Pons (tissue), 1 donor: Measurements from ENCODE around the gene GPRIN3.
"Not testable (repeated sequence)": the region's sequence is repeated elsewhere in the genome, so short reads cannot be mapped to it uniquely, and the experiment has no call there.

Experiments
- DNase-seq: peaks from one replicate; pipeline ENCODE4 v3.0.0-alpha.2; 2016; ENCODE audit warnings: low spot score

Gene GPRIN3

GRCh38 chr4:89256203-89256800, 51.3 kb downstream of the GPRIN3 start:
- no peak for DNase-seq

DNA sequence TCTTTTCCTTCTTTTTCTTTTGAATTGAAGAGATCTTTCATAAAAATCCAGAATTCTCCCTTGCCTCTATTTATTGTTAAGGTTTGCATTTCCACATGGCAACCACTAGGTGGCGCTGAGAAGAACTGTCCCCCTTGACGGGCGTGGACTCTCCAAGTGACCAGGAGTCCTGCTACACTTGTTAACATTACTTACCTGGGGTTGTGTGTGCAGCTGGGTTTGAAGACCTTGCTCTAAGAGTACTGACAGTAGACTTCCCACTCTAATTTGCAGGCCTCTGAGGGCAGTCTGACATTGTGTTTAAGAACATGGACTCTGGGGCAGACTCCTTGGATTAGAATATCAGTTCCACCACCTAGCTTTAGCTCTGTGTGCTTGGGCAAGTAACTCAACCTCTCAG, 52.8 kb downstream of the GPRIN3 start:
- no peak for DNase-seq

GRCh38 chr4:89254347-89254746, 53.3 kb downstream of the GPRIN3 start:
- not testable (repeated sequence) for DNase-seq

- no peak for DNase-seq
These were observed 53.7 kb downstream of the GPRIN3 start for GRCh38 chr4:89253935-89254334.

DNA sequence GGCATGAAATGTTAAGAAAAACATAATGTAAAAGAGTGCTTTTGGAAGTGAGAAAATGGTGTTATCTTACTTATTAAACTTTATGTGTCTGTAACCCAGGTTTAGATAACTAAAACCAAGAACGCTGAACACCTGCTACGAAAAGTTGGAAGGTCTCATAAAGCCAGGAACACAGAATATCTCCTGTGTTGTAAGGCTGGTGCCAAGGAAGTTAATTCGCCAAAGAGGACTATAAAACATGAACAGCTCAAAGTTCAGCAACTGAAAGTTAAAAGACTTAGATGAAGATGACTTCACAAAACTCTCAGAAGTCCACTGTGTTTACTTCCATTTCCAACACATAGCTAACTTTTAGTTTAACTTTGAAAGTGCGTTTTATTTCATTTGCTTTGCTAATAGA, 54.3 kb downstream of the GPRIN3 start:
- DNase-seq: no peak

- DNase-seq: no peak
These were observed 56.2 kb downstream of the GPRIN3 start for GRCh38 chr4:89251396-89251795.

DNA sequence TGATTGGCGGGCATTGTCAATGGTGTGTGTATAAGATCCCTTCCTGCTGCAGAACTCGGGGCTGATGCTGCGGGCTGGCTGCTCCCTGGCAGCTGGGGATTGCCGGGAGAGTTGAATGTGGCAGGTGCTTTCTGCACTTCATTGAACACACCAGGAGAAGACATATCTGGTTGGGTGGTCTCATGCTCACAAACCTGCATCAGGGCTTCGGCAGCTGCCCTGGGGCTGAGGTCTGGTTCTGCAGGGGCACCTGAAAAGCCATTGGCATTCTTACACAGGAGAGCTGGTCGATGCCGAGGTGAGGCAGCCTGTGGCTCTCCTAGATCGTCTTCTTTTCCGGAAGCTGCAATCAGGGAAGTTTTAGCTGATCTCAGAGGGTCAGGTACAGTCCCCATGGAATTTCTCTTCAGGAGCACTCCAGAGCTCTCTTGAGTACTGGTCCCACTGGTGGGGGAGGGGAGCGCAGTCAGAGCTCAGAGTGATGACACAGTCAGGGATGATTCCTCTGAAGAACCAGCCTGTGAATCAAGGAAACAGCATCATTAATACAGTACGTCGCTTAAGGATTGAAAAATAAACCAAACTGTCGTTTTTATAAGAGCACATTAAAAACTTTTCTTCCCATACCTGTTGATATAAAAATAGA, 57.8 kb downstream of the GPRIN3 start:
- no peak for DNase-seq

- DNase-seq: no peak
These were observed 58.3 kb downstream of the GPRIN3 start for GRCh38 chr4:89249313-89249712.

DNA sequence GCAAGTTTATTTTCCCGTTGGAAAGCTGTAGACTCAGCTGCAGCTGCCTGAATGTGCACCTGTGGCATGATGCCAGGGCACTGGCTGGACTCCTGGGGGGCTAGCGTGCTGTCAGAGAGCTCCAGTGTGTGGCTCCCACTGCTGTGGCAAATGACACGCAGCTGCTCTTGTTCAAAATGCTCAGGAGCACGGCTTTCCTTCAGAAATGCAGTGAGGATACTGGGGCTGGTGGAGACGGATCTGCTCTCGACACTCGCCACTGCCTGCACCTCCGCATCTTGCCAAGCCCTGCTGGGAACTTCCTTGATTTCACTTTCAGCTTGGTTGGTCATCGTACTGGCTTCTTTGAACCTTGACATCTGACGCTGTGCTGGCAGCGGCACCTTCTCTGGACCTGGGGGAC, 58.7 kb downstream of the GPRIN3 start:
- no peak for DNase-seq

DNA sequence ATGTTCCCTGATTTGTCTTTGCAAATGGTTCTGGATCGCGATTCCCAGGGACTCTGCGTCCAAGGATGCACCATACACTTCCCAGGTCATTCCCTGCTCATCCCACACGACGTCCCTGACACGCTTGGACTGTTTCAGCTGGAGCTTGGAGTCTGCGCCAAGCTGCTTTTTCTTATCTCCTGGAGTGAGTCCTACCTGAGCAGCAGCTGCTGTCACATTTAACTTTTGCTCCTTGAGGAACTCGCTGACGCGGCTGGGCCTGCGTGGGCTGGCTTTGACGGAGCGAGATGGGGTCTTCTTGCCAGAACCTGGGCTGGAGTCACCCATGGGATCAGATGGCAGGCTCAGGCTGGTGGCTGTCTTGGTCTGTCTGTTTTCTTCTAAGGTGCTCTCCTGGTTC, 59.6 kb downstream of the GPRIN3 start:
- no peak for DNase-seq

GRCh38 chr4:89245459-89245858, 62.1 kb downstream of the GPRIN3 start:
- no peak for DNase-seq

- no peak for DNase-seq
These were observed 63.8 kb downstream of the GPRIN3 start for GRCh38 chr4:89243733-89244252.

DNA sequence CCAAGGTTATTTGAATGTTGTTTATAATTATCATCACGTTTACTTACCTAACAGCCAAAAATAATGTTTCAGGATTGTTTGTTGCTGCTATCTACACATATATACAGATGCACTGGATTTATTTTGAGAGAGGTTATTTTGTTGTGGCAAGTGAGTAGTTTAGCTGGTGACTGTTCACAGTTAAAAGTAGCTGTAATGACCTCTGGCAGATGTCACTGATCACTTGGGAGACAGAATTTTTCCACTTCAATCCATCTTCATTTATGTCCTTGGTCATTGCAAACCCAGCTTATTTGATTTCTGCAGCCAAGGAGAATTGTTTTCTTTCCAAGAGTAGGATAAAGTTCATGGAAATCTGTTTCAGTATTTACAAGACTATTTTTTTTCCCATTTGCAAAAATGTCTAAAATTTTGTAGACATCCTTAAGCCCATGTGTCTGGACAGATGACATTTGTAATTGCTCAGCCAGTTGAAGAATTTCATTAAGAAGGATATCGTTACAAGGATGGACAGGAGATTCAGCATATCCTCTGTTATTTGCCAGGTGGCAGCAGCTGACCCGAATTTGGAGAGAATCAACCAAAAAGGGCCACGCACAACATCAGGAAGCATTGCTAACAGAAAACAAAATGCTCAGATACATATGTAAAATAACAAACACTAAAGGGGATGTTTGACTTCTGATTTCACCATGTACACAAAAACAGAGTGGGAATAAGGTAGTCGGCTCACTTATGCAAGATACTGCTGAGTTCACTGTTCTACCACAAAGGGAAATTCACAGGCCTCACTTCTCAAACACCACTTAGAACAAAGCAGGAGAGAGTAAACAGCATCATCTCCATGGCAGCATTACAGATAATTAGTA, 64.5 kb downstream of the GPRIN3 start:
- DNase-seq: no peak

DNA sequence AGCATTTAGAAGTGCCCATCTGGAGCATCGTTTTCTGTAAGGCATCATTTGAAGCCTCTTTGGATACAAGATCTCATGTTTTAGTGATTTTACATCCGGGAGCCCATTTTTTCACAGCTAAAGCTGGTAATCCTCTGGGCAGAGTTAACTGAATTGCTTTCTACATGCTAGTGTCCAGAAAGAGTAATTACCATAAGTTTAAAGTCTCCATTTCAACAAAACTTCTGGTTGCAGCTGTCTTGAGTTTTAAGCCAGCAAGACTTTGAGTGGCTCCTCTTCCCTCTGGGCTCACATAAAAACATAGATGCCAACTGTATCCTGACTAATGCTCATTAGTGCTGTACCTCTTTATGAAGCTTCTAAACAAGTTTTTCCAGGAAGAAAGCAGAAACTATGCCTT, 65.4 kb downstream of the GPRIN3 start:
- DNase-seq: no peak

DNA sequence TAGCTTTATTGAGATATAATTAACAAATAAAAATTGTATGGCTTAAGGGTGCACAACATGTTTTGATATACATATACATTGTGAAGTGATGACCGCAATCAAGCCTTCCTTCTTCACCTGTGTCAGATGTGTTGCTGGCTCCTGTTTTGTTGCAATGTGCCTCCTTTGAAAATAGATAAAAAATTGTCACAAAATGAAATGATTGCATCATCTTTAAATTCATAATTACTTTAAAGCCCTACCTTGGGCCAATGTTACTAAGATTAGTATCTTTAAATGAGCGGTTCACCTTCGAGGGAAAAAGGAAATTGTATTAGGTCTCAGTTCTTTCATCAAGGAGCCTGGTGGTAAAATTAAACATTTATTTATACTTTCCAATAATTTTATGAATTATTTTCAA, 77.3 kb downstream of the GPRIN3 start:
- DNase-seq: no peak

DNA sequence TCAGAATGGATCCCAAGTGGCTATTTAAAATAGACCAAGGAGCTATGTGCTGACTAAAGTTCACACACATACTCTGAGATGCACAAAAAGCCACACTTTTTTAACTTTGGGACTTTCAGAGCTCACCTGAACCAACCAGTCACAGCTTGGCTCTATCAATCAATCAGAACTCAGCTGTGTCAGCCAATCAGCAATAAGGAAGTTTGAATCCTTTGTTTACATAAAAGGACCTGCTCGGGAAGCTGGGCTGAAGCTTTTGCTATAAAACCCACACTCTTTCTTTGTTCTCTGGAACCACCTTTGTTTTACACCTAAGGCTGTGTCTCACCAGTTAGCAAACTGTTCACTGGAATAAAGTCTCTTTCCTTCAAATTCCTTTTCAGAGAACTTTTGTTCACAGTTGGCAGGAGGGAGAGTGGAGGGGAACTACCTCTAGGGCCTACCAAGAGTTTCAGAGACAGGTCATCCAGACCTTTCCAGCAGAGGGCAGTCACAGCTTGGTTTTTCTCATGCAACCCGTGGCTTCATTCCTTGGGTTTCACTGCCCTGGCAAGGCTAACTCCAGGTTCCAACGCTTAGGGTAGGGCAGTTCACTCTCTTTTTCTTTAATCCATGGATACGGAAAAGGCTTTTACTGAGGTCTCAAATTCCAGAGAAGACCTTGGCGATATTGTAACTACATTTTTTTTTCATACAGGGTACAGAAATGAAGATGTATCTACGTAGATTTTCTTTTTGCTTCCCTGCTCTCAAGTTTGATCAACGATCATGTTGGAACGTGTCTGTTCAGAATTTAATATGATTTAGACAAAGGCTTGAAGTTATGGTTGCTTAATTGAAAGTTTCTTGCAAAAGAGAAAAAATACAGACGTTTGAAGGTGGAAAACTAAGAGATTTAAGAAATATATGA, 80.7 kb downstream of the GPRIN3 start:
- peak; percentile 89 for DNase-seq

GRCh38 chr4:89222170-89222569, 85.4 kb downstream of the GPRIN3 start:
- no peak for DNase-seq

DNA sequence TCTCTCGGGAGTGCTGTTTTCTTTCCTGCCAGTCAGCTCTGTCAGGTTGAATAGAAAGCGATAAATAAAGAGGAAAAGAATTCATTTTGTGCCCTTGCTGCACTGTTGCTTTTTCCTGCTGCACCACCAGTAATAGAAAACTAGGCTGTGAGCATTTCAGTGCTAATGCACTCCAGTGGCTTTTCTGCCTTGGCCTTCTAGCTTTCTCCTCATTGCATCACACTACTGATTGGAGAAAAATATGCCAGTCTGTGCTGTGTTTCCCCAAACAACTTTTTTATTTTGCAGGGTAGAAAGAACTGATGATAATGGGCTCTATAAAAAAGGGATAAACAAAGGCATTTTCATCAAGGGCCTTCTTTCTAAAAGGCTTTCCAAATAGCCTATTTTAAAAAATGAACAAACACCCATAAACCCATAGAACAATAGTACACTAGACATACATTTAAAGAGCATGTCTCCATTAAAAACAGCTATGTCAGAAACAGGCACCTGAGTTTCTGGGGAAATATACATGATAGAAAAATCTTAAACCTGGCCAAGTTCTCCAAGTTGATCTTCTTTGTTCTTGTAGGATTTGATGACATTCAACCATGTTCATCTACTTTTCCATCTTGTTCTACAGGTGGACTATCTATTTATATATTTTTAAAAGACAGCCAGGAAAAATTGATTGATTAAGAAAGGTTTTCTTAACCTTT, 86.3 kb downstream of the GPRIN3 start:
- no peak for DNase-seq

- DNase-seq: no peak
These were observed 89.0 kb downstream of the GPRIN3 start for GRCh38 chr4:89218587-89218986.

DNA sequence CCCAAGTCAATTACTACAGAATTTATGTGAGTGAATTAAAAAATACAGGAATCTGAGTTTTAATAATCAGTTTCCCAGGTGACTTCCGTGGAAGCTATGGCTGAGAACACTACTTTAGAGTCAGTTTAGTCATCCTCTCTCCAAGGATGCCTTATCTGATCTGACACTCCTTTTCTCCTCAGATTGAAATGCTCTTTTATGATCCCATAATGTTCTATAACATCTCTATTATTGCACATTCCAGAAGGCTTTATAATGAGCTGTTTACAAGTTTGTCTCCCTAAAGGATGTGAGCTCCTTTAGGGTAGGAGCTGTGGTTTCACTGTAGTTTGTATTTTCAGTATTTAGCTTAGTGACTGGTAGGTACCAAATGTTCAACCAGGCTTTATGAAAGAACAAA, 90.0 kb downstream of the GPRIN3 start:
- DNase-seq: no peak

DNA sequence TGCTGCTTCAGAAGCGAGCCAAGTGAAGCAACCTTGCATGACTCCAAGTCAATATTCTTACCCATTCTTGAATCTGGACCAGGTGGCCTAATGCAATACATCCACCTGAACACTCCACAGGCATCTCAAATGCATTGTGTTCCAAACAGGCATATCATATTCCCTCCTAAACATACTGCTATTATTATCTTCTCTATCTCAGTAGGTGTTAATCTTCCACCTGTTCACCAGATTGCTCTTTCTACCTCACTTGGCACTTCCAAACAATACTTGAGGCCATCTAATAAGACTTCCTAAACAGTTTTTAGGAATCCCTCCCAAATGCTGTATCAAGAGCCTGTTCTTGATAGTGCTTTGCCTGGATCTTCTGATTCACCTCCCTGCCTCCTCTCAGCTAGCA, 90.7 kb downstream of the GPRIN3 start:
- DNase-seq: no peak
